NCI-H2227 treated with DMSO at 0.1 percent for 48 hours (cell line): Measurements from ENCODE around the gene CAMK1D.
"Not testable (repeated sequence)": the region's sequence is repeated elsewhere in the genome, so short reads cannot be mapped to it uniquely, and the experiment has no call there.

Experiments
- DNase-seq: peaks from one replicate; lab custom pipeline; 2025; lab: John Stamatoyannopoulos, UW

Gene CAMK1D

GRCh38 chr10:12340937-12341336 lies 8.4 kb upstream of the CAMK1D start:
- no peak for DNase-seq

GRCh38 chr10:12341526-12341925 lies 7.8 kb upstream of the CAMK1D start:
- no peak for DNase-seq

GRCh38 chr10:12344375-12345110 lies 4.8 kb upstream of the CAMK1D start:
- no peak for DNase-seq

GRCh38 chr10:12346707-12347106 lies 2.6 kb upstream of the CAMK1D start:
- DNase-seq, result no peak

GRCh38 chr10:12348294-12348869 lies 965 bp upstream of the CAMK1D start:
- DNase-seq, result no peak

- no peak for DNase-seq
Observed at GRCh38 chr10:12349629-12350166, 351 bp downstream of the CAMK1D start.

- peak; percentile 9 for DNase-seq
Observed at GRCh38 chr10:12350167-12350872, 973 bp downstream of the CAMK1D start.

- DNase-seq, result no peak
Observed at GRCh38 chr10:12350925-12351324, 1.6 kb downstream of the CAMK1D start.

GRCh38 chr10:12351447-12351846 lies 2.1 kb downstream of the CAMK1D start:
- no peak for DNase-seq

- no peak for DNase-seq
Observed at GRCh38 chr10:12351889-12352288, 2.5 kb downstream of the CAMK1D start.

- no peak for DNase-seq
Observed at GRCh38 chr10:12353399-12354242, 4.3 kb downstream of the CAMK1D start.

GRCh38 chr10:12354696-12355095 lies 5.3 kb downstream of the CAMK1D start:
- not testable (repeated sequence) for DNase-seq

GRCh38 chr10:12355384-12355783 lies 6.0 kb downstream of the CAMK1D start:
- DNase-seq, result no peak

- DNase-seq, result no peak
Observed at GRCh38 chr10:12357525-12358151, 8.3 kb downstream of the CAMK1D start.

GRCh38 chr10:12358863-12359564 lies 9.7 kb downstream of the CAMK1D start:
- no peak for DNase-seq

- DNase-seq, result no peak
Observed at GRCh38 chr10:12360461-12360860, 11.1 kb downstream of the CAMK1D start.

GRCh38 chr10:12361115-12361514 lies 11.8 kb downstream of the CAMK1D start:
- DNase-seq, result not testable (repeated sequence)

- DNase-seq, result no peak
Observed at GRCh38 chr10:12364559-12364958, 15.2 kb downstream of the CAMK1D start.

GRCh38 chr10:12367272-12367671 lies 17.9 kb downstream of the CAMK1D start:
- DNase-seq, result no peak

GRCh38 chr10:12369982-12370381 lies 20.6 kb downstream of the CAMK1D start:
- DNase-seq, result no peak

- DNase-seq, result no peak
Observed at GRCh38 chr10:12372846-12373245, 23.5 kb downstream of the CAMK1D start.
